Caco-2 (cell line): ENCODE results near the gene CIDEB. TPM values are rescaled to one million over a fixed set of nuclear protein-coding genes. Genes with fewer than 3 reads are reported as not detected.

ENCODE experiments used
- BruUV-seq: library from RNA; stranded (reverse); fragments of 400-500 nt; replicated peaks from 2 replicates; lab custom pipeline; 2021; lab: Mats Ljungman, UMichigan
- CTCF ChIA-PET: fragments of 300-600 bp; sonication (Branson Sonifier 250); formaldehyde crosslinking; loops from one replicate; lab custom pipeline; 2022; ENCODE audit warnings: antibody characterized with exemption; lab: Charles Lee
- POLR2A ChIA-PET: fragments of 300-600 bp; sonication (Branson Sonifier 250); formaldehyde crosslinking; loops from one replicate; lab custom pipeline; 2022; ENCODE audit warnings: antibody characterized with exemption; lab: Charles Lee
- DNase-seq, 2 experiments: peaks; one replicate each; pipeline versions ENCODE4 v3.0.0 to v3.0.0-alpha.2; 2020 to 2022
- H3K27me3 ChIP-seq: replicated peaks from 2 replicates; pipeline ENCODE4 v1.6.0; 2011; ENCODE audit warnings: low read length; ENCODE audit not compliant: control insufficient read depth, insufficient read depth
- H3K36me3 ChIP-seq: 2 replicates; pipeline ENCODE4 v1.5.1; 2011; ENCODE audit warnings: low read length; ENCODE audit not compliant: control insufficient read depth, insufficient read depth
- H3K4me1 ChIP-seq: fragments of 250-450 bp; sonication (Bioruptor Pico); 2 replicates; pipeline ENCODE4 v1.5.1; 2020; ENCODE audit warnings: mild to moderate bottlenecking
- H3K4me3 ChIP-seq: 2 replicates; pipeline ENCODE4 v1.5.1; 2011; ENCODE audit warnings: low read depth, mild to moderate bottlenecking, control low read depth, low read length
- H3K9me3 ChIP-seq: fragments of 250-450 bp; sonication (Bioruptor Pico); 2 replicates; pipeline ENCODE4 v1.5.1; 2020; ENCODE audit warnings: mild to moderate bottlenecking, moderate library complexity
- H3K27ac Mint-ChIP-seq: one replicate; pipeline ENCODE4 v1.8.0; 2022; ENCODE audit warnings: mixed read lengths; ENCODE audit not compliant: unreplicated experiment
- H3K27me3 Mint-ChIP-seq: one replicate; pipeline ENCODE4 v1.8.0; 2022; ENCODE audit warnings: mixed read lengths; ENCODE audit not compliant: insufficient read depth, unreplicated experiment
- H3K36me3 Mint-ChIP-seq: one replicate; pipeline ENCODE4 v1.8.0; 2022; ENCODE audit warnings: mild to moderate bottlenecking, mixed read lengths; ENCODE audit not compliant: insufficient read depth, unreplicated experiment
- H3K4me1 Mint-ChIP-seq: one replicate; pipeline ENCODE4 v1.8.0; 2022; ENCODE audit warnings: low read depth, mixed read lengths; ENCODE audit not compliant: unreplicated experiment
- H3K4me3 Mint-ChIP-seq: one replicate; pipeline ENCODE4 v1.8.0; 2022; ENCODE audit warnings: mild to moderate bottlenecking, moderate library complexity, mixed read lengths; ENCODE audit not compliant: unreplicated experiment
- H3K9me3 Mint-ChIP-seq: one replicate; pipeline ENCODE4 v1.8.0; 2022; ENCODE audit warnings: mixed read lengths; ENCODE audit not compliant: unreplicated experiment
- CTCF ChIP-seq, 2 experiments: fragments of 200-600 bp in 1 of 2; IDR thresholded peaks; 1 replicate in 1 of 2; 2 replicates in 1 of 2; pipeline versions ENCODE4 v1.5.1 to v1.8.0; 2011 to 2022; ENCODE audit warnings: antibody characterized with exemption in 1 of 2, control low read depth in 1 of 2, inconsistent platforms in 1 of 2, low read depth in 1 of 2, low read length in 1 of 2, mild to moderate bottlenecking in 1 of 2, moderate library complexity in 1 of 2; ENCODE audit not compliant: insufficient read depth in 1 of 2, severe bottlenecking in 1 of 2, unreplicated experiment in 1 of 2
- intact Hi-C: fragments of 100-400 bp; cut with micrococcal nuclease; formaldehyde crosslinking; loops from one replicate; pipeline ENCODE4 v1.10.0; 2022; ENCODE audit not compliant: unreplicated experiment
- total RNA-seq: library from RNA; stranded (reverse); gene quantifications from 2 replicates; pipeline ENCODE4 v1.2.3, GENCODE V29; 2022

The CIDEB gene
- total RNA-seq, 1 experiment from 2014 or later: 7.2 TPM

- peaks cover 10% of the 10 kb centered on the region for H3K27me3 Mint-ChIP-seq
- POLR2A ChIA-PET: no interaction called here
These were observed 40.4 kb upstream of the CIDEB start for GRCh38 chr14:24348186-24348585.

GRCh38 chr14:24347134-24347533 lies 39.4 kb upstream of the CIDEB start:
- POLR2A ChIA-PET: no interaction called here
- Mint-ChIP-seq H3K27ac (no peak overlapping the region), H3K4me3 (no peak overlapping the region), H3K4me1 (peaks cover 6% of the 10 kb centered on the region), H3K9me3 (no peaks in the 10 kb centered on the region), H3K27me3 (peaks cover 13% of the 10 kb centered on the region), H3K36me3 (no peaks in the 10 kb centered on the region)
- CTCF ChIA-PET: interaction anchor here (1.0 to 1.4 kb wide), 3 partner anchors 14 to 85 kb away, joined by 3 to 6 read pairs (median 5); no protein-coding TSS in a partner anchor
- H3K27me3 ChIP-seq: no peaks in the 10 kb centered on the region; the same call in 1 of the 2 replicates
- H3K9me3 ChIP-seq: no peaks in the 10 kb centered on the region
- H3K4me1 ChIP-seq: no peaks in the 10 kb centered on the region
- TF ChIP-seq CTCF (IDR thresholded peaks at IDR 0.05; ENCODE audit: insufficient read depth in 1 of 2, low read depth in 1 of 2, low read length in 1 of 2, severe bottlenecking in 1 of 2, unreplicated experiment in 1 of 2): no peak
- no peaks in the 10 kb centered on the region for H3K36me3 ChIP-seq
- DNase-seq: no peak
- no TSS peak for BruUV-seq
- no peak overlapping the region for H3K4me3 ChIP-seq
- intact Hi-C loops: loop anchor here (5.0 kb wide), 1 partner anchor 75 kb away; no protein-coding TSS in a partner anchor

More at GRCh38 chr14:24348186-24348585, 40.4 kb upstream of the CIDEB start:
- Mint-ChIP-seq H3K27ac (no peak overlapping the region), H3K36me3 (no peaks in the 10 kb centered on the region), H3K9me3 (no peaks in the 10 kb centered on the region), H3K4me3 (no peak overlapping the region), H3K4me1 (peaks cover 6% of the 10 kb centered on the region)
- no peak overlapping the region for H3K4me3 ChIP-seq
- no peaks in the 10 kb centered on the region for H3K9me3 ChIP-seq
- CTCF ChIA-PET: interaction anchor here (1.0 kb wide), 1 partner anchor 15 kb away, joined by 3 read pairs; no protein-coding TSS in a partner anchor
- TF ChIP-seq CTCF (IDR thresholded peaks at IDR 0.05; ENCODE audit: insufficient read depth in 1 of 2, low read depth in 1 of 2, low read length in 1 of 2, severe bottlenecking in 1 of 2, unreplicated experiment in 1 of 2): no peak
- intact Hi-C loops: loop anchor here (5.0 kb wide), 1 partner anchor 74 kb away; no protein-coding TSS in a partner anchor
- H3K27me3 ChIP-seq: no peaks in the 10 kb centered on the region; the same call in 1 of the 2 replicates
- no TSS peak for BruUV-seq
- no peaks in the 10 kb centered on the region for H3K4me1 ChIP-seq
- no peaks in the 10 kb centered on the region for H3K36me3 ChIP-seq
- no peak for DNase-seq

- Mint-ChIP-seq H3K36me3 (no peaks in the 10 kb centered on the region), H3K27ac (no peak overlapping the region), H3K4me1 (peaks cover 6% of the 10 kb centered on the region), H3K27me3 (peaks cover 3% of the 10 kb centered on the region), H3K4me3 (no peak overlapping the region), H3K9me3 (no peaks in the 10 kb centered on the region)
- Histone ChIP-seq H3K4me1 (no peaks in the 10 kb centered on the region), H3K4me3 (no peak overlapping the region), H3K27me3 (no peaks in the 10 kb centered on the region; the same call in none of the 2 replicates), H3K36me3 (no peaks in the 10 kb centered on the region), H3K9me3 (no peaks in the 10 kb centered on the region)
- ChIA-PET POLR2A (no interaction called here), CTCF (interaction anchor here (0.9 kb wide), 1 partner anchor 88 kb away, joined by 3 read pairs; no protein-coding TSS in a partner anchor)
- DNase-seq: no peak
- no peak for TF ChIP-seq CTCF (IDR thresholded peaks at IDR 0.05; ENCODE audit: insufficient read depth in 1 of 2, low read depth in 1 of 2, low read length in 1 of 2, severe bottlenecking in 1 of 2, unreplicated experiment in 1 of 2)
- intact Hi-C loops: no loop called here
- no TSS peak for BruUV-seq
These were observed 36.3 kb upstream of the CIDEB start for GRCh38 chr14:24343795-24344660.
